T1000 (cell line): Measurements from ENCODE around the gene HDAC7.
"Not testable (repeated sequence)": the region's sequence is repeated elsewhere in the genome, so short reads cannot be mapped to it uniquely, and the experiment has no call there.

Experiments used
- DNase-seq: peaks from one replicate; lab custom pipeline; 2025; ENCODE audit warnings: mixed read lengths; lab: John Stamatoyannopoulos, UW

Gene HDAC7

DNA sequence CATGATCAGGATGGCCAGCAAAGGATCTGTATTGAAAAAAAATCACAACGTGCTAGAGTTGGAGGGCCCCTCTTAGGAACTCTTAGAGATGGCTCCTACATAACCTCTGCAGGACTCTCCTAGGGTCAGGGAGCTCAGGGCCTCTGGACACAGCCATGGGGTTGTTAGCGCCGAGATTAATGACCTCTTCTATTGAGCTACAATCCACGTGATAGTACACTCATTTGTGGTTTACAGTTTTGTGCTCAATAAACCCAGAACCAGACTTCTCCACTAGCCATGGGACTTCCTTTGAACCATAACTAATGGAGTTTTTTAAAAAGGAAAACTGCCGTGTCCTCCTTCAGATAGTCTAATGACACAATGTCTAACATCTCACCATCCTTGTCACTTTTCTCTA is 29.6 kb upstream of the HDAC7 start:
- no peak for DNase-seq

DNA sequence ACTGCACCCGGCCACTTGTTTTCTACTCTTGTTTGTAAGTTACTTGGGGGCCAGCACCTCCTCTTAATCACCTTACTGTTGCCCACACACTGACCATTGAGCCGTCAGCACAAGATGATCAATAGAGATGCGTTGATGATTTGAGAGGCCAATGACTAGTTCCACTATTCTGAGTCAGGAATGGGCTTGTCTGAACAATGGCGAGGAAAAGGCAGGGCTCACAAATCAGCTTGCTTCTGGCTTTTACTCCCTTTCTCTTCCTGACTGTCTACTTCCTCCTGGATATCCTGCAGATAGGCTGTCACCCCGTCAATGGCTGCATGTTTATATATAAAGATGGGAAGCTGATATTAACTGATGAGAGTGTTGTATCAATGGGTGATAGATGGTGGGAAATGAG is 29.1 kb upstream of the HDAC7 start:
- no peak for DNase-seq

- no peak for DNase-seq
These were observed 26.7 kb upstream of the HDAC7 start for GRCh38 chr12:47846294-47846996.

- DNase-seq: no peak
These were observed 25.4 kb upstream of the HDAC7 start for GRCh38 chr12:47845081-47845480.

DNA sequence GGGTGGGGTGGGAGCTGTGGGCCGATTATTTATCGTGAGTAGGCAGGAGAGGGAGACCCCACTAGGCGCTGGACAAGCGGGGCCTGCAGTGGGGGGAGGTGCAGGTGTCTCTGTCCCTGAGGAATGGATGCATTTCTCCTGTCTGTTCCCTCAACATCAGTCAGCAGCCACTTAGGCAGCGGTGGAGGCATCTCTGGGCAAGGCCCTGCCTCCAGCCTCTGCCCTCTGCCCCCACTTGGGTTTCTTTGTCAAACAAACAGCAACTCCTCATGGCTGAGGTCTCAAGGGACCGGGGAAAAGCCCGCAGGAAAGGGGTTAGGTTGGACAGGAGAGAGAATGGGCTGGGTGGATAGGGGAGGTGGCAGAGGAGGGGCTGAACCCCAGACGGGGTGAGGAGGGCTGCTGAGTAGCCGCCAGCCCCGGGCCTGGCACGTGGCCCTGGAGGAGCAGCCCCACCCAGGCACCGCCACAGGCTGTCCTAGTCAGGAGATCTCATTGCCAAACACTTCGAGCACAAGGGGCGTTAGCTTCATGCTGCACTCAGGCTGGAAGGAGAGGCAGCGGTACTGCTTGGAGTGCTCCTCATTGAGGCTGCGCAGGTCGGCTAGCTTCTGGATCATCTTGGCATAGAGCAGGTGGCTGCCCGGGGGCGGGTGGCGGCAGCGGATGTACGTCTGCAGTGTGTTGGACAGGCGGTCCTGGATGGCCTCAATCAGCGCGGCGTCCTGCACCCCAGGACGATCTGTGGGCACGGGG is 24.7 kb upstream of the HDAC7 start:
- DNase-seq: no peak

DNA sequence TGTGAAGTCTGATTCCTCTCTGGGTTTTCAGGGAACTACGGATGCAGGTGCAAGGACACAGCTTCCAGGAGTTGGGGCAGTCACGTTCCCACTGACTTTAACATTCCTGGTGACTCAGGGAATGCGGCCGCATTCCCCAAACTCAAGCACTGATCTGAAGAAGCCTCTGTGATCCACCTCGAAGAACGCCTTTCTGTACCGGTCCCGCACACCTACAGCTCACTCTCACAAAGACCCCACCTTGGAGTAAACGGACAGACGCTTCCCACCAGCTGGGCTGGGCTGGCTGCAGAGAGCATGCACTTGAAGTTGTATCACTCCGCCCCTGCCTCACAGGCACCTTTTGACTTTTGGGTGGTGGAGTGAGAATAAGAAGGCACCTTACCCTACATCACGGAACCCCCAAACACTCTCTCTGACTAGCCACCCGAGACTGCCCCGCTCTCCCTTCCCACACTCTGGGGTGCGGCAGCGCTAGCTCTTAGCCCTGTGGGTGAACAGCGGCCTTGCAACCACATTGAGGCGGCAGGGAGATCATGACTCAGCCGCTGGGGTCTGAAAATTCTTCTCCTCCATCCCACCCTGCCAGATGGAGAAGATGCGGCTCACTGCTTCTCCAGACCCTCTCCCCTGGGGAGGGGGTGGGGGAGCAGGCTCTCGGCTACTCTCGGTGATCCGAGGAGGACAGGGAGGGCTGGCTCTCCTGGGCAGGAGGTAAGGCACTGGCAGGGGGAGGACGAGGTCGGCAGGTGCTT is 23.7 kb upstream of the HDAC7 start:
- no peak for DNase-seq

- DNase-seq: not testable (repeated sequence)
These were observed 22.8 kb upstream of the HDAC7 start for GRCh38 chr12:47842543-47842942.

GRCh38 chr12:47841910-47842309 is 22.2 kb upstream of the HDAC7 start:
- DNase-seq: no peak

- DNase-seq: no peak
These were observed 21.8 kb upstream of the HDAC7 start for GRCh38 chr12:47841501-47841900.

DNA sequence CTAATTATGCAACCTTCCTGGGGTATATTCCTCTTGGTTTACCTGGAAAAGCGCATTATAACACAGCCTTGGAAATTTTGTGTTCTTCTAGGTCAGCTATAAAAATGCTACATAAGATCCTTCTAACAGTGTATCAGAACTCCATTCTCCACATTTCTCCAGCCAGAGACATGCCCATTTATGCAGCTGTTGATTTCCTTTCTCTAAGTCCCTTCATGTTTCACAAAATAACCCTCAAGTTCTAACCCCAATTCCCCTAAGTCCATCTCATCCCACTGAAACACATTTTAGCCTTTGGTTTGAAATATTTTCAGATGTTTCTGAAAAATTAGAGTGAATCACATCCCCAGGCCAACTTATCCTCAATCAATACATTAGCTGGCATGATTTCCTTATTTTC is 20.9 kb upstream of the HDAC7 start:
- no peak for DNase-seq

GRCh38 chr12:47839214-47839876 is 19.6 kb upstream of the HDAC7 start:
- DNase-seq: no peak

DNA sequence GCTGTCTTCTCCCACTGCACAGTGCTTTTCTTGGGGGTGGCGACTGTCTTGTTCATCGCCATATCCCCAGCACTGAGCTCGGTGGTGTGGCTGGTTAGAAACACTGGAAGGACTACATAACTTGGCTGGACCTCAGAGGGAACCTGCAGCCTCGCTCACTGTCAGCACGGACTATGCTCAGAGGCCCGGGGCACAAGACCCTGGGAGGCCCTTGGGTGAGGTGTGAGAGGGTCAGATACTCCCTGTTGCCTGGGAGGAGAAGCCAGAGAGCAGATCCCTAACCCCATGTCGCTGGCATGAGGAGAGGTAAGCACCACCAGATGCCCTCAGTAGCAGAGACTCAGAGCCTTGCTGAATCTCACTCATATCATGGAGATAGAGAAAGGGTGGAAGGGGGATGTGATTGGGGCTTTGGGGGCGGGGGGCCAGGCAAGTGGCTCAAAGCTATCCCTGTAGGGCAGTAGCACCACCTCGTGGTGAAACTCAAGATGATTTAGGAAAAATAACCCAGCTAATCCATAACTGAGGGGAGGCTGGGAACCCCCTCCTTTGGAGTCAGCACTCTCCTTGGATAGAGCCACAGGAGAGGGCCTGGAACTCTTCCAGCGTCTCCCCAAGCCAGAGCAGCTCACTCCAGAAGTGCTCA is 18.7 kb upstream of the HDAC7 start:
- DNase-seq: no peak

DNA sequence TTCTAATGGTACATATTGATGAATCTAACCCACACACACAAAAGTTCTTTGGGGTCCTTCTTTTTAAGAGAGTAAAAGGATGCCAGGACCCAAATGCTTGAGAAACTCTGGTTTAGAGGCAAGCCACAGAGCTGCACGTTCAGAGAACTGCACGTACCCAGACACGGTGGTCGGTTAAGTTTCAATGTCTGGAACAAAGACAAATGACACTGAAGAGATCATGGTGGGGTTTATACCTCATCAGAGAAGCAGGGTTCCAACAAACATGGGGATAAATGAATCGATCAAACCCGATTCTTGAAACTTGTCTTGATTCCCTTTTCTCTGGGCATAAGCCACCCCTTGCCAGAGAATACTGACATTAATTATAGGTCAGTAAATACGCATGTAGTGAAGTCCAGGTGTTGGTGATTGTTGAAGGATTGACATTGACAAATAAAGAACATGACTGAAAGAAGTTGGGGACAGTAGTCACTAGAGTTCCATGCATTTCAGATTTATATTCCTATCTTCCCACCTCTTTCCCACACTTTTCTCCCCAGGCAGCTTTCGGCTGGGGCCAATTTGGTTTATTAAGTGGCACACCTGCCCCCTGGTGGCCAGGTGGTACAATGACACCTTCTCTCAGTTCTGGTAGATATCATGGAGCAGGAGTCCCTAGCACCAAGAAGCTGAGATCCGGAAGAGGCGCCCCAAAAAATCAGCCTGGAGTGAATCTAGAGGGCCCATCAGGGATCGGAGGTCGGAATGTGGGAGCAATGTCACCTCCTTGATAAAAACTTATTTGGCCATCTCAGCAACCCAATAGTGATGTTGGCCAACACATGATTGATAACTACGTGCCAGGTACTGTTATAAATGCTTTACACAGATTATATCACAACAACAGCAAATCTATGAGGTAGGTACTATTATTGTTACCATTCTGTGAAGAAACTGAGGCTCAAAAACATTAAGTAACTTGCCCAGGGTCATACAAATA is 17.8 kb upstream of the HDAC7 start:
- DNase-seq: no peak

GRCh38 chr12:47835831-47836155 is 16.1 kb upstream of the HDAC7 start:
- no peak for DNase-seq

GRCh38 chr12:47835006-47835830 is 15.5 kb upstream of the HDAC7 start:
- DNase-seq: no peak

- DNase-seq: no peak
These were observed 14.6 kb upstream of the HDAC7 start for GRCh38 chr12:47834199-47834903.

- no peak for DNase-seq
These were observed 13.9 kb upstream of the HDAC7 start for GRCh38 chr12:47833591-47834012.

DNA sequence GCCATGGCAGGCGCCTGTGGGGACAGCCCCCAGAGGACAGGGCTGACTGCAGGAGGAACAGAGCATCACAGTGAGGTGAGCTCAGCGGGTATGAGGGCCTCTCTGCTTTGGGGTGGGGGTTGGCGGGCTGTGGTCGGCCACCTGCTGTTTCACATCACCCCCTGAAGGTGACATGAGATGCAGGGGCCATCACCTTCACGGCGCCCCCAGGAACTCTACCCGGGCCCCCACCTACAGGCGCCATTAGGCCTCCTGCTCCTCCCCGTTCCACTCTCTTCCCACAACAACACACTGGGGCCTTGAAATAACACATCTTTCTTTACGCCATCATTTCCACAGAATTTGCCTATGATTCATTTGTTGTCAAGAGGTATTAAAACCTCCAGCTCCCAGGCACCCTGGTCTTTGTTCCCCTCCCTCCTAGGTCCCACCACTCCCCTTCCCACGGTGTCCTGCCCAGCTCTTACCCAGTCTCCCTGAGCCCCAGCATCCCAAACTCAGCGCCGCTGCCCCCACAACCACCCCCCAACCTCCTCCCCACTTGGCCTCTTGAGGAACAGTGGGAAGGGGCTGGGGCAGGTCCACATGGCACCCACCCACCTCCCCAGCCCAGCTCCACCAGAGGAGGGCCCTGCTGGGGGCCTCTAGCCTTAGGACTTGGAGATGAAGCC is 12.7 kb upstream of the HDAC7 start:
- DNase-seq: no peak

GRCh38 chr12:47829584-47829983 is 9.9 kb upstream of the HDAC7 start:
- no peak for DNase-seq
